Activated CD4-positive, alpha-beta T cell treated with anti-CD3 and anti-CD28 coated beads, Interleukin-2, Interleukin-6, amounts not matched to agents 100 ng/mL and 50 ng/mL, durations not matched to agents 16 hours and 8 hours (primary cell): ENCODE measurements around the gene BANK1.

Experiments
- DNase-seq: peaks from one replicate; pipeline ENCODE4 v3.0.0-alpha.2; 2020

BANK1 gene

GRCh38 chr4:101818362-101818761, 27.8 kb downstream of the BANK1 start:
- no peak for DNase-seq

- DNase-seq = no peak
Measured at GRCh38 chr4:101823864-101824263, 33.3 kb downstream of the BANK1 start.

GRCh38 chr4:101824500-101824899, 34.0 kb downstream of the BANK1 start:
- DNase-seq = no peak

- no peak for DNase-seq
Measured at GRCh38 chr4:101825953-101826352, 35.4 kb downstream of the BANK1 start.

- no peak for DNase-seq
Measured at GRCh38 chr4:101831816-101832215, 41.3 kb downstream of the BANK1 start.

- DNase-seq = no peak
Measured at GRCh38 chr4:101833480-101833879, 43.0 kb downstream of the BANK1 start.

GRCh38 chr4:101835121-101835904, 44.8 kb downstream of the BANK1 start:
- DNase-seq = no peak

GRCh38 chr4:101843054-101843453, 52.5 kb downstream of the BANK1 start:
- no peak for DNase-seq

GRCh38 chr4:101846550-101846949, 56.0 kb downstream of the BANK1 start:
- DNase-seq = no peak

- no peak for DNase-seq
Measured at GRCh38 chr4:101850698-101851097, 60.2 kb downstream of the BANK1 start.

GRCh38 chr4:101851672-101852071, 61.1 kb downstream of the BANK1 start:
- DNase-seq = no peak

GRCh38 chr4:101853028-101853427, 62.5 kb downstream of the BANK1 start:
- no peak for DNase-seq

- no peak for DNase-seq
Measured at GRCh38 chr4:101853691-101854090, 63.2 kb downstream of the BANK1 start.

GRCh38 chr4:101855239-101855638, 64.7 kb downstream of the BANK1 start:
- DNase-seq = no peak

- no peak for DNase-seq
Measured at GRCh38 chr4:101856149-101856548, 65.6 kb downstream of the BANK1 start.

- DNase-seq = no peak
Measured at GRCh38 chr4:101857176-101857575, 66.6 kb downstream of the BANK1 start.

GRCh38 chr4:101858641-101859040, 68.1 kb downstream of the BANK1 start:
- DNase-seq = no peak

GRCh38 chr4:101862595-101862994, 72.1 kb downstream of the BANK1 start:
- DNase-seq = no peak

- no peak for DNase-seq
Measured at GRCh38 chr4:101864660-101865059, 74.1 kb downstream of the BANK1 start.

- DNase-seq = no peak
Measured at GRCh38 chr4:101865501-101866062, 75.1 kb downstream of the BANK1 start.

GRCh38 chr4:101870874-101871273, 80.3 kb downstream of the BANK1 start:
- DNase-seq = no peak

GRCh38 chr4:101871962-101872676, 81.6 kb downstream of the BANK1 start:
- no peak for DNase-seq

GRCh38 chr4:101885574-101885973, 95.0 kb downstream of the BANK1 start:
- no peak for DNase-seq

GRCh38 chr4:101886826-101887225, 96.3 kb downstream of the BANK1 start:
- DNase-seq = no peak
